Measurements from ENCODE around the gene CCDC85C.

DNA sequence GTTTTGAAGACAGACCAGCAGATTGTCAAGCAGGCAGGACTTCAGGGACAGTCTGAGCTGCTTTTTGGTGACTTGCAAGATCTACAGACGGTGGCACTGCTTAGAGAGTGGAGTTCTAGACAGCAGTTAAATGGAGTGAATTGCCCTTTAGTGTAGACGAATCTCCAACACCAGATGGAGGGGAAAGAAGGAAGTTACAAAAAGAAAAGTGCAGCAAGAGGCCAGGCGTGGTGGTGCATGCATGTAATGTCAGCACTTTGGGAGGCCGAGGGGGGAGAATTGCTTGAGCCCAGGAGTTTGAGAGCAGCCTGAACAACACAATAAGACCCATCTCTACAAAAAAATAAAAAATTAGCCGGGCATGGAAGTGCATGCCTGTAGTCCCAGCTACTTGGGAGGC, 32.5 kb upstream of the CCDC85C start:
- TF ChIP-seq, protein P1, sequence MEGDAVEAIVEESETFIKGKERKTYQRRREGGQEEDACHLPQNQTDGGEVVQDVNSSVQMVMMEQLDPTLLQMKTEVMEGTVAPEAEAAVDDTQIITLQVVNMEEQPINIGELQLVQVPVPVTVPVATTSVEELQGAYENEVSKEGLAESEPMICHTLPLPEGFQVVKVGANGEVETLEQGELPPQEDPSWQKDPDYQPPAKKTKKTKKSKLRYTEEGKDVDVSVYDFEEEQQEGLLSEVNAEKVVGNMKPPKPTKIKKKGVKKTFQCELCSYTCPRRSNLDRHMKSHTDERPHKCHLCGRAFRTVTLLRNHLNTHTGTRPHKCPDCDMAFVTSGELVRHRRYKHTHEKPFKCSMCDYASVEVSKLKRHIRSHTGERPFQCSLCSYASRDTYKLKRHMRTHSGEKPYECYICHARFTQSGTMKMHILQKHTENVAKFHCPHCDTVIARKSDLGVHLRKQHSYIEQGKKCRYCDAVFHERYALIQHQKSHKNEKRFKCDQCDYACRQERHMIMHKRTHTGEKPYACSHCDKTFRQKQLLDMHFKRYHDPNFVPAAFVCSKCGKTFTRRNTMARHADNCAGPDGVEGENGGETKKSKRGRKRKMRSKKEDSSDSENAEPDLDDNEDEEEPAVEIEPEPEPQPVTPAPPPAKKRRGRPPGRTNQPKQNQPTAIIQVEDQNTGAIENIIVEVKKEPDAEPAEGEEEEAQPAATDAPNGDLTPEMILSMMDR (IDR thresholded peaks at IDR 0.05), result no peak
- no peak for TF ChIP-seq POLR2A (IDR thresholded peaks at IDR 0.05)

All from testis (tissue), 2 donors.